CD14-positive monocyte (primary cell): ENCODE measurements around the gene BCO1. TPM values are rescaled to one million over a fixed set of nuclear protein-coding genes. Genes with fewer than 3 reads are reported as not detected.

Source experiments
- DNase-seq, 3 donors: peaks; one replicate each; pipeline ENCODE4 v3.0.0-alpha.2; 2011 to 2022
- H2AFZ ChIP-seq: 2 replicates; pipeline ENCODE4 v1.6.0; 2012; ENCODE audit warnings: mild to moderate bottlenecking, low read depth, low read length, inconsistent platforms; ENCODE audit not compliant: insufficient read depth, poor library complexity, severe bottlenecking
- H3K27ac ChIP-seq, 2 donors: 1 replicate in 1 of 2; 2 replicates in 1 of 2; pipeline ENCODE4 v1.5.1; 2012 to 2013; ENCODE audit warnings: low read length in 2 of 2, control low read depth in 1 of 2, inconsistent platforms in 1 of 2, low read depth in 1 of 2, mild to moderate bottlenecking in 1 of 2
- H3K27me3 ChIP-seq, 2 donors: one replicate each; pipeline versions ENCODE4 v1.6.0 to v1.6.1; 2011 to 2013; ENCODE audit warnings: low read length in 2 of 2; ENCODE audit not compliant: control insufficient read depth in 2 of 2, insufficient read depth in 2 of 2
- H3K36me3 ChIP-seq, 2 donors: replicated peaks in 1 of 2; 1 replicate in 1 of 2; 2 replicates in 1 of 2; pipeline versions ENCODE4 v1.5.1 to v1.6.1; 2012 to 2013; ENCODE audit warnings: low read length in 2 of 2, control low read depth in 1 of 2, inconsistent platforms in 1 of 2, mild to moderate bottlenecking in 1 of 2; ENCODE audit not compliant: insufficient read depth in 2 of 2, control insufficient read depth in 1 of 2
- H3K4me1 ChIP-seq, 2 donors: 1 replicate in 1 of 2; 2 replicates in 1 of 2; pipeline versions ENCODE4 v1.5.1 to v1.6.1; 2012 to 2013; ENCODE audit warnings: low read length in 2 of 2, control low read depth in 1 of 2, inconsistent platforms in 1 of 2, mild to moderate bottlenecking in 1 of 2, moderate library complexity in 1 of 2; ENCODE audit not compliant: insufficient read depth in 2 of 2, control insufficient read depth in 1 of 2
- H3K4me2 ChIP-seq: replicated peaks from 2 replicates; pipeline ENCODE3; 2012; ENCODE audit warnings: low read length, moderate library complexity, mild to moderate bottlenecking; ENCODE audit not compliant: poor library complexity, severe bottlenecking; ENCODE audit errors: extremely low read depth
- H3K4me3 ChIP-seq, 3 experiments: fragments of 200-600 bp in 1 of 3; sonication (generic) in 1 of 3; replicated peaks in 1 of 3; 1 replicate in 2 of 3; 2 replicates in 1 of 3; pipeline ENCODE4 v1.5.1; 2011 to 2013; ENCODE audit warnings: low read length in 3 of 3, mild to moderate bottlenecking in 3 of 3, control low read depth in 2 of 3, low read depth in 2 of 3, inconsistent platforms in 1 of 3, moderate library complexity in 1 of 3
- H3K79me2 ChIP-seq: 2 replicates; pipeline ENCODE4 v1.6.0; 2012; ENCODE audit warnings: mild to moderate bottlenecking, control low read depth, inconsistent platforms, low read length, moderate library complexity; ENCODE audit not compliant: insufficient read depth
- H3K9ac ChIP-seq: 2 replicates; pipeline ENCODE4 v1.6.0; 2017; ENCODE audit warnings: low read length, mild to moderate bottlenecking; ENCODE audit not compliant: insufficient read depth, poor library complexity, severe bottlenecking
- H3K9me3 ChIP-seq, 2 donors: replicated peaks in 1 of 2; 1 replicate in 1 of 2; 2 replicates in 1 of 2; pipeline versions ENCODE4 v1.5.1 to v1.6.1; 2012 to 2013; ENCODE audit warnings: low read length in 2 of 2, control low read depth in 1 of 2; ENCODE audit not compliant: control insufficient read depth in 1 of 2, insufficient read depth in 1 of 2
- H4K20me1 ChIP-seq: 2 replicates; pipeline ENCODE4 v1.6.0; 2012; ENCODE audit warnings: mild to moderate bottlenecking, low read length, control low read depth, moderate library complexity; ENCODE audit not compliant: insufficient read depth
- H3K27ac Mint-ChIP-seq, 7 donors: one replicate each; pipeline ENCODE4 v1.8.0; 2020; ENCODE audit warnings: mild to moderate bottlenecking in 7 of 7, mixed read lengths in 7 of 7, moderate library complexity in 6 of 7, inconsistent platforms in 2 of 7
- H3K27me3 Mint-ChIP-seq, 3 donors: one replicate each; pipeline ENCODE4 v1.8.0; 2021 to 2022; ENCODE audit warnings: low read depth in 3 of 3, mild to moderate bottlenecking in 3 of 3, mixed read lengths in 3 of 3, moderate library complexity in 3 of 3, inconsistent platforms in 1 of 3
- H3K36me3 Mint-ChIP-seq, 2 donors: one replicate each; pipeline ENCODE4 v1.8.0; 2020; ENCODE audit warnings: mixed read lengths in 2 of 2, inconsistent platforms in 1 of 2, mild to moderate bottlenecking in 1 of 2
- H3K4me1 Mint-ChIP-seq: one replicate; pipeline ENCODE4 v1.8.0; 2020; ENCODE audit warnings: mild to moderate bottlenecking, mixed read lengths
- H3K4me3 Mint-ChIP-seq, 2 donors: one replicate each; pipeline ENCODE4 v1.8.0; 2020; ENCODE audit warnings: mild to moderate bottlenecking in 2 of 2, mixed read lengths in 2 of 2, moderate library complexity in 1 of 2
- H3K9me3 Mint-ChIP-seq, 7 donors: one replicate each; pipeline ENCODE4 v1.8.0; 2020 to 2022; ENCODE audit warnings: mixed read lengths in 7 of 7, mild to moderate bottlenecking in 6 of 7, moderate library complexity in 6 of 7, inconsistent platforms in 2 of 7
- CTCF ChIP-seq: fragments of 200-600 bp; IDR thresholded peaks from one replicate; pipeline ENCODE4 v1.8.0; 2022; ENCODE audit warnings: antibody characterized with exemption, mild to moderate bottlenecking
- WGBS: methylation state at CpG from one replicate; pipeline ENCODE4 v1.1.5; 2013; ENCODE audit warnings: missing lambda C conversion rate; ENCODE audit not compliant: insufficient coverage; 5-methylcytosine and 5-hydroxymethylcytosine counted together
- intact Hi-C, 2 donors: fragments of 100-400 bp; cut with micrococcal nuclease; formaldehyde crosslinking; loops; one replicate each; pipeline versions ENCODE4 v1.15.0 to v1.15.1; 2023
- polyA plus RNA-seq, 3 donors: library from polyadenylated mRNA; depleted of rRNA in 1 of 3; unstranded in 2 of 3; stranded (reverse) in 1 of 3; fragments of 300-500 nt in 2 of 3; fragments of >200 nt in 1 of 3; fragmentation: Illumina TruSeq in 2 of 3; gene quantifications; 1 replicate in 2 of 3; 2 replicates in 1 of 3; pipeline ENCODE4 v1.2.3, GENCODE V29; 2012 to 2021

The BCO1 gene
- polyA plus RNA-seq, 3 donors, result not detected

GRCh38 chr16:81265658-81266451 is 27.4 kb downstream of the BCO1 start:
- WGBS, result 90% methylated on average over 5 of the region's 5 CpGs
- H3K27ac Mint-ChIP-seq, result no peak overlapping the region
- Histone ChIP-seq H2AFZ (no peak overlapping the region), H3K9me3 (no peaks in the 10 kb centered on the region), H3K4me3 (no peak overlapping the region), H3K4me2 (no peak overlapping the region), H3K27me3 (no peaks in the 10 kb centered on the region), H4K20me1 (no peaks in the 10 kb centered on the region), H3K27ac (no peak overlapping the region), H3K79me2 (no peaks in the 10 kb centered on the region), H3K36me3 (no peaks in the 10 kb centered on the region), H3K9ac (no peak overlapping the region), H3K4me1 (no peaks in the 10 kb centered on the region)
- intact Hi-C loops, result no loop called here
- TF ChIP-seq CTCF, result no peak
- H3K4me1 Mint-ChIP-seq, result peaks cover 2% of the 10 kb centered on the region
- H3K27me3 Mint-ChIP-seq, result peaks cover 5 to 6% (median 5%) of the 10 kb centered on the region in 3 donors
- H3K36me3 Mint-ChIP-seq, result no peaks in the 10 kb centered on the region
- H3K9me3 Mint-ChIP-seq, result peaks cover 0 to 6% (median 3%) of the 10 kb centered on the region in 7 donors
- no peak overlapping the region for H3K4me3 Mint-ChIP-seq
- no peak for DNase-seq

- intact Hi-C loops, result no loop called here
- Histone ChIP-seq H4K20me1 (no peaks in the 10 kb centered on the region), H3K4me2 (no peak overlapping the region), H3K27ac (no peak overlapping the region), H3K9ac (no peak overlapping the region), H3K9me3 (no peaks in the 10 kb centered on the region), H3K36me3 (no peaks in the 10 kb centered on the region), H3K79me2 (no peaks in the 10 kb centered on the region), H3K27me3 (no peaks in the 10 kb centered on the region), H2AFZ (no peak overlapping the region), H3K4me1 (no peaks in the 10 kb centered on the region), H3K4me3 (no peak overlapping the region)
- Mint-ChIP-seq H3K36me3 (no peaks in the 10 kb centered on the region), H3K9me3 (peaks cover 0 to 6% (median 3%) of the 10 kb centered on the region in 7 donors), H3K27me3 (peaks cover 5 to 6% (median 5%) of the 10 kb centered on the region in 3 donors), H3K27ac (no peak overlapping the region), H3K4me3 (no peak overlapping the region), H3K4me1 (no peaks in the 10 kb centered on the region)
- no peak for TF ChIP-seq CTCF
- DNase-seq, result no peak
- 89% methylated on average over 5 of the region's 7 CpGs for WGBS
Measured at GRCh38 chr16:81266680-81267095, 28.2 kb downstream of the BCO1 start.
